GM13976 (cell line): Measurements from ENCODE around the gene TRIM49D2.
"Not testable (repeated sequence)": the region's sequence is repeated elsewhere in the genome, so short reads cannot be mapped to it uniquely, and the experiment has no call there.

Source experiments
- DNase-seq: peaks from one replicate; pipeline ENCODE4 v3.0.0; 2012; ENCODE audit warnings: low spot score
- CTCF ChIP-seq: IDR thresholded peaks from 2 replicates; pipeline ENCODE4 v1.5.1; 2012; ENCODE audit warnings: borderline replicate concordance, mild to moderate bottlenecking; ENCODE audit not compliant: insufficient read depth; ENCODE audit errors: extremely low read depth, missing control alignments, control extremely low read depth
- in situ Hi-C: fragments of 300-500 bp; cut with MboI; formaldehyde crosslinking; loops from one replicate; pipeline ENCODE4 v1.12.0; 2022; ENCODE audit warnings: low sequenced_read_pairs, mixed read lengths, inconsistent platforms; ENCODE audit not compliant: unreplicated experiment

Gene TRIM49D2

GRCh38 chr11:89923764-89924163 is at the start of gene TRIM49D2:
TSS of gene TRIM49D2 (plus strand) at chr11:89924064. CDS start at chr11:89926762, 2,698 bp downstream.
- in situ Hi-C loops, result not testable (repeated sequence)

GRCh38 chr11:89877511-89877910 is 46.4 kb upstream of the TRIM49D2 start:
- in situ Hi-C loops, DNase-seq: not testable (repeated sequence)

More at GRCh38 chr11:89923764-89924163, at the start of gene TRIM49D2:
- not testable (repeated sequence) for DNase-seq

- in situ Hi-C loops, DNase-seq: not testable (repeated sequence)
Measured at GRCh38 chr11:89893245-89893644, 30.6 kb upstream of the TRIM49D2 start.

GRCh38 chr11:89900809-89901208 is 23.1 kb upstream of the TRIM49D2 start:
- in situ Hi-C loops, DNase-seq: not testable (repeated sequence)

GRCh38 chr11:89922195-89922660 is 1.6 kb upstream of the TRIM49D2 start, which contains the start of gene TRIM49D1:
TSS of gene TRIM49D1 (minus strand) at chr11:89922245. CDS start at chr11:89917710, 4,535 bp downstream.
- no peak for DNase-seq
- no peak for TF ChIP-seq CTCF
- in situ Hi-C loops, result no loop called here

GRCh38 chr11:89960833-89961232 is 37.0 kb downstream of the TRIM49D2 start:
- DNase-seq, in situ Hi-C loops: not testable (repeated sequence)

GRCh38 chr11:89965737-89966136 is 41.9 kb downstream of the TRIM49D2 start, which contains the start of gene TRIM64:
TSS of gene TRIM64 (plus strand) at chr11:89966037. CDS start at chr11:89968504, 2,467 bp downstream.
- in situ Hi-C loops, DNase-seq: not testable (repeated sequence)
